Endothelial cell (in vitro differentiated cells): ENCODE data around the gene SSH2. TPM values are rescaled to one million over a fixed set of nuclear protein-coding genes. Genes with fewer than 3 reads are reported as not detected.

Experiments used
- DNase-seq: peaks from one replicate; pipeline ENCODE4 v3.0.0; 2021; ENCODE audit warnings: low spot score
- H3K27ac Mint-ChIP-seq: one replicate; pipeline ENCODE4 v1.8.0; 2021; ENCODE audit warnings: mixed read lengths, inconsistent platforms; ENCODE audit not compliant: unreplicated experiment
- H3K27me3 Mint-ChIP-seq: one replicate; pipeline ENCODE4 v1.8.0; 2021; ENCODE audit warnings: mild to moderate bottlenecking, moderate library complexity, mixed read lengths, inconsistent platforms; ENCODE audit not compliant: unreplicated experiment
- H3K36me3 Mint-ChIP-seq: one replicate; pipeline ENCODE4 v1.8.0; 2021; ENCODE audit warnings: mild to moderate bottlenecking, low read depth, mixed read lengths, inconsistent platforms; ENCODE audit not compliant: unreplicated experiment
- H3K4me1 Mint-ChIP-seq: one replicate; pipeline ENCODE4 v1.8.0; 2021; ENCODE audit warnings: mild to moderate bottlenecking, mixed read lengths, inconsistent platforms; ENCODE audit not compliant: unreplicated experiment
- H3K4me3 Mint-ChIP-seq: one replicate; pipeline ENCODE4 v1.8.0; 2021; ENCODE audit warnings: mild to moderate bottlenecking, mixed read lengths, inconsistent platforms; ENCODE audit not compliant: unreplicated experiment
- H3K9me3 Mint-ChIP-seq: one replicate; pipeline ENCODE4 v1.8.0; 2021; ENCODE audit warnings: mixed read lengths, inconsistent platforms; ENCODE audit not compliant: unreplicated experiment
- CTCF ChIP-seq: fragments of 200-600 bp; sonication (generic); IDR thresholded peaks from one replicate; pipeline ENCODE4 v1.5.0; 2021; ENCODE audit warnings: antibody characterized with exemption; ENCODE audit not compliant: unreplicated experiment
- total RNA-seq: library from RNA; stranded (reverse); fragmentation: NEBNext Ultra II Directional; extraction: Animal tissue kit (Norgen Biotek cat#: 25700); gene quantifications from one replicate; pipeline ENCODE4 v1.2.1, GENCODE V29; 2021; ENCODE audit not compliant: unreplicated experiment

Gene SSH2
- total RNA-seq, 1 donor from 2014 or later: 81.2 TPM

- no peak for TF ChIP-seq CTCF
- Mint-ChIP-seq H3K4me1 (peaks cover 54% of the 10 kb centered on the region), H3K9me3 (no peaks in the 10 kb centered on the region), H3K36me3 (peaks cover 9% of the 10 kb centered on the region), H3K4me3 (peak overlapping the region; percentile 94), H3K27ac (peak overlapping the region; percentile 85), H3K27me3 (peaks cover 22% of the 10 kb centered on the region)
- no peak for DNase-seq
Measured at GRCh38 chr17:29588017-29588561, 341.9 kb downstream of the SSH2 start.

GRCh38 chr17:29587591-29587990 lies 342.4 kb downstream of the SSH2 start:
- Mint-ChIP-seq H3K9me3 (no peaks in the 10 kb centered on the region), H3K4me1 (peaks cover 54% of the 10 kb centered on the region), H3K27ac (peak overlapping the region; percentile 42), H3K4me3 (peak overlapping the region; percentile 94), H3K27me3 (peaks cover 22% of the 10 kb centered on the region), H3K36me3 (peaks cover 9% of the 10 kb centered on the region)
- DNase-seq: no peak
- no peak for TF ChIP-seq CTCF

GRCh38 chr17:29586676-29587469 lies 343.2 kb downstream of the SSH2 start:
- Mint-ChIP-seq H3K27me3 (peaks cover 16% of the 10 kb centered on the region), H3K9me3 (no peaks in the 10 kb centered on the region), H3K27ac (peak overlapping the region; percentile 42), H3K4me3 (peak overlapping the region; percentile 37), H3K36me3 (peaks cover 14% of the 10 kb centered on the region), H3K4me1 (peaks cover 51% of the 10 kb centered on the region)
- DNase-seq: no peak
- no peak for TF ChIP-seq CTCF

- peak; percentile 53 for DNase-seq
- no peak for TF ChIP-seq CTCF
- H3K9me3 Mint-ChIP-seq: no peaks in the 10 kb centered on the region
- H3K4me1 Mint-ChIP-seq: peaks cover 42% of the 10 kb centered on the region
- no peak overlapping the region for H3K4me3 Mint-ChIP-seq
- peaks cover 14% of the 10 kb centered on the region for H3K27me3 Mint-ChIP-seq
- H3K27ac Mint-ChIP-seq: peak overlapping the region; percentile 75
- peaks cover 17% of the 10 kb centered on the region for H3K36me3 Mint-ChIP-seq
Measured at GRCh38 chr17:29585080-29585751, 344.8 kb downstream of the SSH2 start.
